ENCODE measurements around the gene ANO6. TPM values are rescaled to one million over a fixed set of nuclear protein-coding genes. Genes with fewer than 3 reads are reported as not detected.
"Not testable (repeated sequence)": the region's sequence is repeated elsewhere in the genome, so short reads cannot be mapped to it uniquely, and the experiment has no call there.

ANO6 gene
- total RNA-seq, 1 donor, result 13.7 TPM

- no peak for DNase-seq (ENCODE audit: low read depth in 2 of 3, low spot score in 2 of 3)
Measured at GRCh38 chr12:45235087-45236025, 19.5 kb downstream of the ANO6 start.

GRCh38 chr12:45236383-45236782, 20.5 kb downstream of the ANO6 start:
- DNase-seq (ENCODE audit: low read depth in 2 of 3, low spot score in 2 of 3), result not testable (repeated sequence)

GRCh38 chr12:45242180-45242579, 26.3 kb downstream of the ANO6 start:
- no peak for DNase-seq (ENCODE audit: low read depth in 2 of 3, low spot score in 2 of 3)

GRCh38 chr12:45243963-45244362, 28.1 kb downstream of the ANO6 start:
- DNase-seq (ENCODE audit: low read depth in 2 of 3, low spot score in 2 of 3), result no peak

- DNase-seq (ENCODE audit: low read depth in 2 of 3, low spot score in 2 of 3), result no peak
Measured at GRCh38 chr12:45244561-45245343, 28.9 kb downstream of the ANO6 start.

- no peak for DNase-seq (ENCODE audit: low read depth in 2 of 3, low spot score in 2 of 3)
Measured at GRCh38 chr12:45246236-45246635, 30.3 kb downstream of the ANO6 start.

GRCh38 chr12:45247589-45247988, 31.7 kb downstream of the ANO6 start:
- no peak for DNase-seq (ENCODE audit: low read depth in 2 of 3, low spot score in 2 of 3)

- no peak for DNase-seq (ENCODE audit: low read depth in 2 of 3, low spot score in 2 of 3)
Measured at GRCh38 chr12:45248095-45248494, 32.2 kb downstream of the ANO6 start.

- no peak for DNase-seq (ENCODE audit: low read depth in 2 of 3, low spot score in 2 of 3)
Measured at GRCh38 chr12:45254254-45254653, 38.4 kb downstream of the ANO6 start.

GRCh38 chr12:45256721-45257120, 40.8 kb downstream of the ANO6 start:
- no peak for DNase-seq (ENCODE audit: low read depth in 2 of 3, low spot score in 2 of 3)

- peak in 1 of 3 donors; percentile 58 for DNase-seq (ENCODE audit: low read depth in 2 of 3, low spot score in 2 of 3)
Measured at GRCh38 chr12:45257185-45257930, 41.5 kb downstream of the ANO6 start.

- DNase-seq (ENCODE audit: low read depth in 2 of 3, low spot score in 2 of 3), result no peak
Measured at GRCh38 chr12:45259675-45260074, 43.8 kb downstream of the ANO6 start.

- DNase-seq (ENCODE audit: low read depth in 2 of 3, low spot score in 2 of 3), result peak in 1 of 3 donors; percentile 23
Measured at GRCh38 chr12:45260104-45260815, 44.4 kb downstream of the ANO6 start.

GRCh38 chr12:45260854-45261253, 45.0 kb downstream of the ANO6 start:
- DNase-seq (ENCODE audit: low read depth in 2 of 3, low spot score in 2 of 3), result no peak

- not testable (repeated sequence) for DNase-seq (ENCODE audit: low read depth in 2 of 3, low spot score in 2 of 3)
Measured at GRCh38 chr12:45262185-45262584, 46.3 kb downstream of the ANO6 start.

GRCh38 chr12:45263587-45263986, 47.7 kb downstream of the ANO6 start:
- DNase-seq (ENCODE audit: low read depth in 2 of 3, low spot score in 2 of 3), result no peak

- peak in 2 of 3 donors; percentile 35 to 59 for DNase-seq (ENCODE audit: low read depth in 2 of 3, low spot score in 2 of 3)
Measured at GRCh38 chr12:45268672-45269411, 52.9 kb downstream of the ANO6 start.

- DNase-seq (ENCODE audit: low read depth in 2 of 3, low spot score in 2 of 3), result no peak
Measured at GRCh38 chr12:45269412-45269751, 53.5 kb downstream of the ANO6 start.

GRCh38 chr12:45270951-45271350, 55.1 kb downstream of the ANO6 start:
- DNase-seq (ENCODE audit: low read depth in 2 of 3, low spot score in 2 of 3), result no peak

All from hematopoietic multipotent progenitor cell (in vitro differentiated cells).